OCI-LY7 (cell line): ENCODE measurements around the gene GSE1. TPM values are rescaled to one million over a fixed set of nuclear protein-coding genes. Genes with fewer than 3 reads are reported as not detected.

Source experiments
- BruUV-seq: library from RNA; stranded (reverse); fragments of 400-500 nt; replicated peaks from 2 replicates; lab custom pipeline; 2021; lab: Mats Ljungman, UMichigan
- CTCF ChIA-PET: fragments of 300-600 bp; sonication (Branson Sonifier 250); formaldehyde crosslinking; loops from one replicate; lab custom pipeline; 2022; ENCODE audit warnings: antibody characterized with exemption; ENCODE audit not compliant: unreplicated experiment; lab: Charles Lee
- POLR2A ChIA-PET: fragments of 300-600 bp; sonication (Branson Sonifier 250); formaldehyde crosslinking; loops from one replicate; lab custom pipeline; 2022; ENCODE audit warnings: antibody characterized with exemption; lab: Charles Lee
- DNase-seq: peaks from one replicate; pipeline ENCODE4 v3.0.0-alpha.2; 2015; ENCODE audit warnings: low spot score
- H2AFZ ChIP-seq: fragments of 200-600 bp; sonication (generic), shearing (Covaris generic); 2 replicates; pipeline ENCODE4 v1.6.1; 2014; ENCODE audit warnings: mild to moderate bottlenecking, antibody characterized with exemption, low read length, moderate library complexity
- H3K27ac ChIP-seq: fragments of 200-600 bp; sonication (generic); 2 replicates; pipeline ENCODE4 v1.5.1; 2014; ENCODE audit warnings: mixed run types, low read depth, mild to moderate bottlenecking, moderate library complexity, low read length, inconsistent platforms; ENCODE audit not compliant: poor library complexity, severe bottlenecking
- H3K36me3 ChIP-seq: fragments of 200-600 bp; sonication (generic); 2 replicates; pipeline ENCODE4 v1.6.1; 2014; ENCODE audit warnings: mild to moderate bottlenecking, antibody characterized with exemption, low read length, moderate library complexity, mixed read lengths; ENCODE audit not compliant: insufficient read depth
- H3K4me1 ChIP-seq: fragments of 200-600 bp; sonication (generic); 2 replicates; pipeline ENCODE4 v1.5.1; 2014; ENCODE audit warnings: mild to moderate bottlenecking, low read length; ENCODE audit not compliant: insufficient read depth, poor library complexity, severe bottlenecking
- H3K4me2 ChIP-seq: fragments of 200-600 bp; sonication (generic); 2 replicates; pipeline ENCODE4 v1.6.1; 2014; ENCODE audit warnings: mild to moderate bottlenecking, low read length
- H3K4me3 ChIP-seq: fragments of 200-600 bp; sonication (generic); 2 replicates; pipeline ENCODE4 v1.5.1; 2014; ENCODE audit warnings: mild to moderate bottlenecking, low read depth, low read length; ENCODE audit not compliant: poor library complexity, severe bottlenecking
- H3K79me2 ChIP-seq: fragments of 200-600 bp; sonication (generic); 2 replicates; pipeline ENCODE4 v1.6.1; 2016; ENCODE audit warnings: low read depth, mild to moderate bottlenecking, low read length, moderate library complexity, mixed read lengths; ENCODE audit not compliant: insufficient read depth
- H3K9me2 ChIP-seq: fragments of 200-600 bp; sonication (generic); 2 replicates; pipeline ENCODE4 v1.6.1; 2016; ENCODE audit warnings: mild to moderate bottlenecking, low read length, mixed read lengths; ENCODE audit not compliant: insufficient read depth
- H3K9me3 ChIP-seq: fragments of 200-600 bp; sonication (generic); 2 replicates; pipeline ENCODE4 v1.6.1; 2014; ENCODE audit warnings: mild to moderate bottlenecking, mixed run types, low read length, mixed read lengths
- H4K20me1 ChIP-seq: fragments of 200-600 bp; sonication (generic); 2 replicates; pipeline ENCODE4 v1.6.1; 2014; ENCODE audit warnings: mild to moderate bottlenecking, antibody characterized with exemption, low read length, moderate library complexity, mixed read lengths; ENCODE audit not compliant: insufficient read depth
- EZH2phosphoT487 ChIP-seq: fragments of 200-600 bp; sonication (generic); IDR thresholded peaks from 2 replicates; pipeline ENCODE4 v1.6.1; 2018; ENCODE audit warnings: low read depth, borderline replicate concordance, mild to moderate bottlenecking, mixed run types, antibody characterized with exemption, low read length, moderate library complexity, mixed read lengths
- intact Hi-C: fragments of 100-400 bp; cut with micrococcal nuclease; formaldehyde crosslinking; loops from one replicate; pipeline ENCODE4 v1.10.0; 2022; ENCODE audit not compliant: unreplicated experiment
- total RNA-seq, 2 experiments: library from RNA; depleted of rRNA in 1 of 2; stranded (reverse); fragments of >200 nt in 1 of 2; shearing (Covaris generic) in 1 of 2; gene quantifications; 2 replicates each; pipeline ENCODE4 v1.2.3, GENCODE V29; 2014 to 2022
- TF ChIP-seq, protein P1 (sequence below): fragments of 200-600 bp; sonication (generic); conservative IDR thresholded peaks from 2 replicates; pipeline ENCODE4 v1.5.1; 2014; ENCODE audit warnings: mild to moderate bottlenecking, antibody characterized with exemption, low read length, moderate library complexity, mixed read lengths

The GSE1 gene
- total RNA-seq, 2 experiments from 2014 or later = 30.9 to 66.6 TPM

- Histone ChIP-seq H2AFZ (no peak overlapping the region), H3K27ac (no peak overlapping the region), H3K4me1 (no peaks in the 10 kb centered on the region), H3K9me2 (no peaks in the 10 kb centered on the region), H3K4me3 (no peak overlapping the region), H4K20me1 (peaks cover 9% of the 10 kb centered on the region; the same call in 1 of the 2 replicates), H3K36me3 (no peaks in the 10 kb centered on the region), H3K79me2 (no peaks in the 10 kb centered on the region), H3K9me3 (no peaks in the 10 kb centered on the region), H3K4me2 (no peak overlapping the region)
- CTCF ChIA-PET = no interaction called here
- POLR2A ChIA-PET = interaction anchor here (0.6 kb wide), 1 partner anchor 12 kb away, joined by 3 read pairs; no protein-coding TSS in a partner anchor
- TF ChIP-seq, protein P1, sequence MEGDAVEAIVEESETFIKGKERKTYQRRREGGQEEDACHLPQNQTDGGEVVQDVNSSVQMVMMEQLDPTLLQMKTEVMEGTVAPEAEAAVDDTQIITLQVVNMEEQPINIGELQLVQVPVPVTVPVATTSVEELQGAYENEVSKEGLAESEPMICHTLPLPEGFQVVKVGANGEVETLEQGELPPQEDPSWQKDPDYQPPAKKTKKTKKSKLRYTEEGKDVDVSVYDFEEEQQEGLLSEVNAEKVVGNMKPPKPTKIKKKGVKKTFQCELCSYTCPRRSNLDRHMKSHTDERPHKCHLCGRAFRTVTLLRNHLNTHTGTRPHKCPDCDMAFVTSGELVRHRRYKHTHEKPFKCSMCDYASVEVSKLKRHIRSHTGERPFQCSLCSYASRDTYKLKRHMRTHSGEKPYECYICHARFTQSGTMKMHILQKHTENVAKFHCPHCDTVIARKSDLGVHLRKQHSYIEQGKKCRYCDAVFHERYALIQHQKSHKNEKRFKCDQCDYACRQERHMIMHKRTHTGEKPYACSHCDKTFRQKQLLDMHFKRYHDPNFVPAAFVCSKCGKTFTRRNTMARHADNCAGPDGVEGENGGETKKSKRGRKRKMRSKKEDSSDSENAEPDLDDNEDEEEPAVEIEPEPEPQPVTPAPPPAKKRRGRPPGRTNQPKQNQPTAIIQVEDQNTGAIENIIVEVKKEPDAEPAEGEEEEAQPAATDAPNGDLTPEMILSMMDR = no peak
- no peak for TF ChIP-seq EZH2phosphoT487
- DNase-seq = no peak
- intact Hi-C loops = no loop called here
- no TSS peak for BruUV-seq
Observed at GRCh38 chr16:85580684-85581083, 32.4 kb upstream of the GSE1 start.

- no peaks in the 10 kb centered on the region for H3K4me1 ChIP-seq
- BruUV-seq = no TSS peak
- ChIA-PET CTCF (no interaction called here), POLR2A (interaction anchor here (0.6 kb wide), 1 partner anchor 27 kb away, joined by 5 read pairs; no protein-coding TSS in a partner anchor)
- H3K36me3 ChIP-seq = no peaks in the 10 kb centered on the region
- no peak overlapping the region for H3K4me2 ChIP-seq
- no peaks in the 10 kb centered on the region for H3K79me2 ChIP-seq
- no peak overlapping the region for H2AFZ ChIP-seq
- TF ChIP-seq, protein P1 = no peak
- no peaks in the 10 kb centered on the region for H3K9me3 ChIP-seq
- no peak overlapping the region for H3K4me3 ChIP-seq
- no peak overlapping the region for H3K27ac ChIP-seq
- intact Hi-C loops = no loop called here
- no peaks in the 10 kb centered on the region for H3K9me2 ChIP-seq
- H4K20me1 ChIP-seq = peaks cover 4% of the 10 kb centered on the region; the same call in 1 of the 2 replicates
- DNase-seq = no peak
Observed at GRCh38 chr16:85582229-85582991, 30.7 kb upstream of the GSE1 start.

- CTCF ChIA-PET = no interaction called here
- Histone ChIP-seq H3K4me1 (no peaks in the 10 kb centered on the region), H3K27ac (no peak overlapping the region), H4K20me1 (peaks cover 4% of the 10 kb centered on the region; the same call in 1 of the 2 replicates), H3K4me2 (no peak overlapping the region), H3K79me2 (no peaks in the 10 kb centered on the region), H3K9me3 (no peaks in the 10 kb centered on the region), H2AFZ (no peak overlapping the region), H3K4me3 (no peak overlapping the region), H3K9me2 (no peaks in the 10 kb centered on the region), H3K36me3 (no peaks in the 10 kb centered on the region)
- intact Hi-C loops = no loop called here
- TF ChIP-seq, protein P1 = no peak
- TF ChIP-seq EZH2phosphoT487 = no peak
- DNase-seq = no peak
- no TSS peak for BruUV-seq
- POLR2A ChIA-PET = no interaction called here
Observed at GRCh38 chr16:85583491-85584181, 29.5 kb upstream of the GSE1 start.
